Esophagus (tissue), 2 donors: Measurements from ENCODE around the gene BRSK1. TPM values are rescaled to one million over a fixed set of nuclear protein-coding genes. Genes with fewer than 3 reads are reported as not detected.

Source experiments
- H3K27ac ChIP-seq, 2 donors: one replicate each; pipeline ENCODE4 v1.5.1; 2013; ENCODE audit warnings: low read depth in 2 of 2, mild to moderate bottlenecking in 2 of 2, inconsistent platforms in 1 of 2, low read length in 1 of 2, moderate library complexity in 1 of 2
- H3K27me3 ChIP-seq, 2 donors: one replicate each; pipeline ENCODE4 v1.6.1; 2013; ENCODE audit warnings: low read length in 2 of 2, control low read depth in 1 of 2, mild to moderate bottlenecking in 1 of 2; ENCODE audit not compliant: insufficient read depth in 2 of 2, control insufficient read depth in 1 of 2
- H3K36me3 ChIP-seq, 2 donors: one replicate each; pipeline ENCODE4 v1.6.1; 2013; ENCODE audit warnings: low read length in 1 of 2; ENCODE audit not compliant: control insufficient read depth in 2 of 2, insufficient read depth in 2 of 2
- H3K4me1 ChIP-seq, 2 donors: one replicate each; pipeline ENCODE4 v1.6.1; 2013; ENCODE audit warnings: low read length in 1 of 2; ENCODE audit not compliant: control insufficient read depth in 2 of 2, insufficient read depth in 2 of 2
- H3K4me3 ChIP-seq, 2 donors: one replicate each; pipeline ENCODE4 v1.5.1; 2013; ENCODE audit warnings: low read length in 2 of 2, mild to moderate bottlenecking in 2 of 2, low read depth in 1 of 2, moderate library complexity in 1 of 2
- H3K9me3 ChIP-seq, 2 donors: one replicate each; pipeline ENCODE4 v1.6.1; 2013; ENCODE audit warnings: mild to moderate bottlenecking in 2 of 2, low read depth in 1 of 2, low read length in 1 of 2, moderate library complexity in 1 of 2; ENCODE audit not compliant: control insufficient read depth in 2 of 2, insufficient read depth in 1 of 2
- WGBS, 2 donors: extraction: QIAGEN DNeasy Blood & Tissue Kit; methylation state at CpG; one replicate each; pipeline ENCODE4 v1.1.7; 2013; 5-methylcytosine and 5-hydroxymethylcytosine counted together
- polyA plus RNA-seq, 2 donors: library from polyadenylated mRNA; stranded (reverse); fragments of 200-250 nt; gene quantifications; one replicate each; pipeline ENCODE4 v1.2.3, GENCODE V29; 2013
- donor health status: healthy with polysubstance abuse.
- donor health status: Bipolar disorder and iron deficiency.

Gene BRSK1
- polyA plus RNA-seq, 2 donors: 0.96 to 1.0 TPM

- H3K4me1 ChIP-seq: peaks cover 0 to 4% of the 10 kb centered on the region in 2 donors
- H3K27ac ChIP-seq: no peak overlapping the region
- no peak overlapping the region for H3K4me3 ChIP-seq
- 71 to 72% methylated on average over 15 of the region's 15 CpGs for WGBS, 2 donors
- H3K9me3 ChIP-seq: no peaks in the 10 kb centered on the region
- no peaks in the 10 kb centered on the region for H3K36me3 ChIP-seq
- no peaks in the 10 kb centered on the region for H3K27me3 ChIP-seq
These were observed 17.2 kb downstream of the BRSK1 start for GRCh38 chr19:55300886-55301458.

GRCh38 chr19:55301459-55302317 is 17.9 kb downstream of the BRSK1 start:
- Histone ChIP-seq H3K27ac (no peak overlapping the region), H3K27me3 (no peaks in the 10 kb centered on the region), H3K4me3 (no peak overlapping the region)

GRCh38 chr19:55302318-55302703 is 18.5 kb downstream of the BRSK1 start:
- no peaks in the 10 kb centered on the region for H3K9me3 ChIP-seq
- no peak overlapping the region for H3K27ac ChIP-seq
- H3K4me3 ChIP-seq: no peak overlapping the region
- H3K36me3 ChIP-seq: no peaks in the 10 kb centered on the region
- WGBS, 2 donors: 74 to 75% methylated on average over 12 of the region's 12 CpGs
- no peaks in the 10 kb centered on the region for H3K27me3 ChIP-seq
- peaks cover 0 to 4% of the 10 kb centered on the region in 2 donors for H3K4me1 ChIP-seq

More at GRCh38 chr19:55301459-55302317, 17.9 kb downstream of the BRSK1 start:
- Histone ChIP-seq H3K4me1 (peaks cover 0 to 4% of the 10 kb centered on the region in 2 donors), H3K36me3 (no peaks in the 10 kb centered on the region), H3K9me3 (no peaks in the 10 kb centered on the region)
- WGBS, 2 donors: 13 to 15% methylated on average over 42 of the region's 42 CpGs

- WGBS, 2 donors: 94 to 95% methylated on average over 11 of the region's 11 CpGs
- H3K9me3 ChIP-seq: no peaks in the 10 kb centered on the region
These were observed 19.7 kb downstream of the BRSK1 start for GRCh38 chr19:55303477-55303876.

GRCh38 chr19:55304279-55304978 is 20.6 kb downstream of the BRSK1 start:
- Histone ChIP-seq H3K27ac (no peak overlapping the region), H3K4me1 (peaks cover 0 to 4% of the 10 kb centered on the region in 2 donors), H3K9me3 (no peaks in the 10 kb centered on the region), H3K27me3 (no peaks in the 10 kb centered on the region), H3K4me3 (no peak overlapping the region), H3K36me3 (no peaks in the 10 kb centered on the region)
- WGBS, 2 donors: 87 to 91% methylated on average over 39 of the region's 39 CpGs

More at GRCh38 chr19:55303477-55303876, 19.7 kb downstream of the BRSK1 start:
- H3K4me3 ChIP-seq: no peak overlapping the region
- H3K27ac ChIP-seq: no peak overlapping the region
- H3K4me1 ChIP-seq: peaks cover 0 to 4% of the 10 kb centered on the region in 2 donors
- no peaks in the 10 kb centered on the region for H3K27me3 ChIP-seq
- no peaks in the 10 kb centered on the region for H3K36me3 ChIP-seq

- no peaks in the 10 kb centered on the region for H3K27me3 ChIP-seq
- H3K27ac ChIP-seq: no peak overlapping the region
- WGBS, 2 donors: 73 to 80% methylated on average over 14 of the region's 14 CpGs
- peaks cover 0 to 4% of the 10 kb centered on the region in 2 donors for H3K4me1 ChIP-seq
- H3K36me3 ChIP-seq: no peaks in the 10 kb centered on the region
- H3K4me3 ChIP-seq: no peak overlapping the region
- no peaks in the 10 kb centered on the region for H3K9me3 ChIP-seq
These were observed 21.2 kb downstream of the BRSK1 start for GRCh38 chr19:55304980-55305379.

- Histone ChIP-seq H3K4me3 (no peak overlapping the region), H3K27ac (no peak overlapping the region), H3K36me3 (no peaks in the 10 kb centered on the region), H3K4me1 (peaks cover 0 to 4% of the 10 kb centered on the region in 2 donors), H3K27me3 (no peaks in the 10 kb centered on the region), H3K9me3 (no peaks in the 10 kb centered on the region)
- WGBS, 2 donors: 82 to 83% methylated on average over 9 of the region's 9 CpGs
These were observed 21.7 kb downstream of the BRSK1 start for GRCh38 chr19:55305491-55305890.

- Histone ChIP-seq H3K27ac (no peak overlapping the region), H3K36me3 (no peaks in the 10 kb centered on the region), H3K4me3 (no peak overlapping the region), H3K27me3 (no peaks in the 10 kb centered on the region), H3K4me1 (peaks cover 0 to 4% of the 10 kb centered on the region in 2 donors), H3K9me3 (no peaks in the 10 kb centered on the region)
- WGBS, 2 donors: 87 to 92% methylated on average over 17 of the region's 17 CpGs
These were observed 22.3 kb downstream of the BRSK1 start for GRCh38 chr19:55305983-55306562.

GRCh38 chr19:55306712-55307111 is 22.9 kb downstream of the BRSK1 start:
- Histone ChIP-seq H3K27me3 (no peaks in the 10 kb centered on the region), H3K27ac (no peak overlapping the region), H3K36me3 (no peaks in the 10 kb centered on the region), H3K9me3 (no peaks in the 10 kb centered on the region), H3K4me3 (no peak overlapping the region), H3K4me1 (no peaks in the 10 kb centered on the region)
- 72 to 78% methylated on average over 3 of the region's 3 CpGs for WGBS, 2 donors
